SK-N-SH treated with all-trans-retinoic acid at 6 μM for 48 hours (cell line): ENCODE data around the gene ERC1.

Source experiments
- ARNTL ChIP-seq: fragments of 450-650 bp; formaldehyde crosslinking; IDR thresholded peaks from 2 replicates; pipeline ENCODE4 v1.5.0; 2020; ENCODE audit warnings: low read depth, mild to moderate bottlenecking, moderate library complexity, borderline replicate concordance
- ESRRG ChIP-seq: fragments of 250-450 bp; sonication (Bioruptor Pico); IDR thresholded peaks from 2 replicates; pipeline ENCODE4 v1.6.1; 2021; ENCODE audit warnings: mild to moderate bottlenecking
- GLIS3 ChIP-seq: fragments of 250-450 bp; sonication (Bioruptor Pico); IDR thresholded peaks from 2 replicates; pipeline ENCODE4 v1.5.0; 2020; ENCODE audit warnings: mild to moderate bottlenecking, moderate library complexity
- PPARA ChIP-seq: fragments of 250-450 bp; sonication (Bioruptor Pico); IDR thresholded peaks from 2 replicates; pipeline ENCODE4 v1.5.0; 2020; ENCODE audit warnings: mild to moderate bottlenecking, borderline replicate concordance
- RARB ChIP-seq: fragments of 250-450 bp; sonication (Bioruptor Pico); IDR thresholded peaks from 2 replicates; pipeline ENCODE4 v1.8.0; 2021; ENCODE audit warnings: mild to moderate bottlenecking, moderate library complexity
- TCF4 ChIP-seq: fragments of 250-450 bp; sonication (Bioruptor Pico); IDR thresholded peaks from 2 replicates; pipeline ENCODE4 v1.8.0; 2021; ENCODE audit warnings: mild to moderate bottlenecking, moderate library complexity, borderline replicate concordance
- TOX ChIP-seq: fragments of 250-450 bp; sonication (Bioruptor Pico); IDR thresholded peaks from 2 replicates; pipeline ENCODE4 v1.8.0; 2021; ENCODE audit warnings: mild to moderate bottlenecking, moderate library complexity, borderline replicate concordance
- ZC3H10 ChIP-seq: fragments of 250-450 bp; sonication (Bioruptor Pico); IDR thresholded peaks from 2 replicates; pipeline ENCODE4 v1.5.1; 2021; ENCODE audit warnings: mild to moderate bottlenecking, moderate library complexity
- ZFP30 ChIP-seq: fragments of 450-650 bp; formaldehyde crosslinking; IDR thresholded peaks from 2 replicates; pipeline ENCODE4 v1.5.0; 2022; ENCODE audit warnings: mild to moderate bottlenecking, moderate library complexity
- ZNF565 ChIP-seq: fragments of 450-650 bp; formaldehyde crosslinking; conservative IDR thresholded peaks from 2 replicates; pipeline ENCODE4 v1.5.0; 2020; ENCODE audit warnings: low read depth, mild to moderate bottlenecking, moderate library complexity
- ZNF8 ChIP-seq: fragments of 450-650 bp; formaldehyde crosslinking; IDR thresholded peaks from 2 replicates; pipeline ENCODE4 v1.5.0; 2020; ENCODE audit warnings: mild to moderate bottlenecking, moderate library complexity
- TF ChIP-seq, protein P1 (sequence below): fragments of 250-450 bp; sonication (Bioruptor Pico); IDR thresholded peaks from 2 replicates; pipeline ENCODE4 v1.8.0; 2020; ENCODE audit warnings: mild to moderate bottlenecking, moderate library complexity, borderline replicate concordance
- TF ChIP-seq, protein P2 (sequence below): fragments of 250-450 bp; sonication (Bioruptor Pico); IDR thresholded peaks from 2 replicates; pipeline ENCODE4 v1.8.0; 2021; ENCODE audit warnings: low read depth, mild to moderate bottlenecking, moderate library complexity, borderline replicate concordance
- TF ChIP-seq, protein P3 (sequence below): fragments of 250-450 bp; sonication (Bioruptor Pico); IDR thresholded peaks from 2 replicates; pipeline ENCODE4 v1.5.1; 2020; ENCODE audit warnings: low read depth, mild to moderate bottlenecking, moderate library complexity

DNA sequence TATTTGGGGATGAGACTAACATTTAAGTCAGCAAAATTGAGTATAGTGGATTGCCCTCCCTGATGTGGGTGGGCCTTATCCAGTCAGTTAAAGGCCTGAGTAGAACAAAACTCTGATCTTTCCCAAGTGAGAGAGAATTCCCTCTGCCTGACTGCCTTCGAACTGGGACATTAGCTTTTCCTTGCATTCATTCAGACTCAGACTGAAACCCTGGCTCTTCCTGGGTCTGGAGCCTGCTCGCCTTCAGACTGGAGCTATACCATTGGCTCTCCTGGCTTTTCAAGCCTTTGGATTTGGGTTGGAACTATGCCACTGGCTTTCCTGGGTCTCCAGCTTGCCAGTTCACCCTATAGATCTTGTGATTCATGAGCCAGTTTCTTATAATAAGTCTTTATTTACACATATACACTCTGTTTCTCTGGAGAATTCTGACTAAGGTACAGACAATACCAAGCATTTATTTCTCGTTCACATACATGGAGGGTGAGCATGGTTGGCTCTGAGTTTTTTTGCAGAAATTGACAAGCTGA, 296.5 kb downstream of the ERC1 start:
- TF ChIP-seq, protein P1, sequence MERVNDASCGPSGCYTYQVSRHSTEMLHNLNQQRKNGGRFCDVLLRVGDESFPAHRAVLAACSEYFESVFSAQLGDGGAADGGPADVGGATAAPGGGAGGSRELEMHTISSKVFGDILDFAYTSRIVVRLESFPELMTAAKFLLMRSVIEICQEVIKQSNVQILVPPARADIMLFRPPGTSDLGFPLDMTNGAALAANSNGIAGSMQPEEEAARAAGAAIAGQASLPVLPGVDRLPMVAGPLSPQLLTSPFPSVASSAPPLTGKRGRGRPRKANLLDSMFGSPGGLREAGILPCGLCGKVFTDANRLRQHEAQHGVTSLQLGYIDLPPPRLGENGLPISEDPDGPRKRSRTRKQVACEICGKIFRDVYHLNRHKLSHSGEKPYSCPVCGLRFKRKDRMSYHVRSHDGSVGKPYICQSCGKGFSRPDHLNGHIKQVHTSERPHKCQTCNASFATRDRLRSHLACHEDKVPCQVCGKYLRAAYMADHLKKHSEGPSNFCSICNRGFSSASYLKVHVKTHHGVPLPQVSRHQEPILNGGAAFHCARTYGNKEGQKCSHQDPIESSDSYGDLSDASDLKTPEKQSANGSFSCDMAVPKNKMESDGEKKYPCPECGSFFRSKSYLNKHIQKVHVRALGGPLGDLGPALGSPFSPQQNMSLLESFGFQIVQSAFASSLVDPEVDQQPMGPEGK (CRISPR knock-in tag), result no peak
- TF ChIP-seq ESRRG, result no peak
- TF ChIP-seq PPARA (CRISPR knock-in tag), result no peak
- no peak for TF ChIP-seq TCF4 (CRISPR knock-in tag)
- TF ChIP-seq, protein P2, sequence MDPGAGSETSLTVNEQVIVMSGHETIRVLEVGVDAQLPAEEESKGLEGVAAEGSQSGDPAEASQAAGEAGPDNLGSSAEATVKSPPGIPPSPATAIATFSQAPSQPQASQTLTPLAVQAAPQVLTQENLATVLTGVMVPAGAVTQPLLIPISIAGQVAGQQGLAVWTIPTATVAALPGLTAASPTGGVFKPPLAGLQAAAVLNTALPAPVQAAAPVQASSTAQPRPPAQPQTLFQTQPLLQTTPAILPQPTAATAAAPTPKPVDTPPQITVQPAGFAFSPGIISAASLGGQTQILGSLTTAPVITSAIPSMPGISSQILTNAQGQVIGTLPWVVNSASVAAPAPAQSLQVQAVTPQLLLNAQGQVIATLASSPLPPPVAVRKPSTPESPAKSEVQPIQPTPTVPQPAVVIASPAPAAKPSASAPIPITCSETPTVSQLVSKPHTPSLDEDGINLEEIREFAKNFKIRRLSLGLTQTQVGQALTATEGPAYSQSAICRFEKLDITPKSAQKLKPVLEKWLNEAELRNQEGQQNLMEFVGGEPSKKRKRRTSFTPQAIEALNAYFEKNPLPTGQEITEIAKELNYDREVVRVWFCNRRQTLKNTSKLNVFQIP (CRISPR knock-in tag), result no peak
- no peak for TF ChIP-seq ZFP30 (CRISPR knock-in tag)
- TF ChIP-seq, protein P3, sequence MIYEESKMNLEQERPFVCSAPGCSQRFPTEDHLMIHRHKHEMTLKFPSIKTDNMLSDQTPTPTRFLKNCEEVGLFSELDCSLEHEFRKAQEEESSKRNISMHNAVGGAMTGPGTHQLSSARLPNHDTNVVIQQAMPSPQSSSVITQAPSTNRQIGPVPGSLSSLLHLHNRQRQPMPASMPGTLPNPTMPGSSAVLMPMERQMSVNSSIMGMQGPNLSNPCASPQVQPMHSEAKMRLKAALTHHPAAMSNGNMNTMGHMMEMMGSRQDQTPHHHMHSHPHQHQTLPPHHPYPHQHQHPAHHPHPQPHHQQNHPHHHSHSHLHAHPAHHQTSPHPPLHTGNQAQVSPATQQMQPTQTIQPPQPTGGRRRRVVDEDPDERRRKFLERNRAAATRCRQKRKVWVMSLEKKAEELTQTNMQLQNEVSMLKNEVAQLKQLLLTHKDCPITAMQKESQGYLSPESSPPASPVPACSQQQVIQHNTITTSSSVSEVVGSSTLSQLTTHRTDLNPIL (CRISPR knock-in tag), result no peak
- TF ChIP-seq ZC3H10 (CRISPR knock-in tag), result no peak
- no peak for TF ChIP-seq ZNF8 (CRISPR knock-in tag)
- TF ChIP-seq ARNTL (CRISPR knock-in tag), result no peak
- no peak for TF ChIP-seq RARB (CRISPR knock-in tag)
- TF ChIP-seq TOX (CRISPR knock-in tag), result no peak
- no peak for TF ChIP-seq GLIS3 (CRISPR knock-in tag)
- no peak for TF ChIP-seq ZNF565 (CRISPR knock-in tag)
